ENCODE data around the gene CAPS. TPM values are rescaled to one million over a fixed set of nuclear protein-coding genes. Genes with fewer than 3 reads are reported as not detected.

The CAPS gene
- total RNA-seq, 1 experiment from 2014 or later, result 7.2 TPM

- Histone ChIP-seq H3K36me3 (ENCODE audit: control insufficient read depth, insufficient read depth, low read length) (no peaks in the 10 kb centered on the region; the same call in 1 of the 2 replicates), H3K4me3 (ENCODE audit: low read depth, low read length) (no peak overlapping the region), H3K27me3 (replicated peaks; ENCODE audit: control insufficient read depth, insufficient read depth, low read length) (no peaks in the 10 kb centered on the region), H3K4me1 (no peaks in the 10 kb centered on the region), H3K9me3 (no peaks in the 10 kb centered on the region)
- BruUV-seq (replicated peaks), result no TSS peak
- no peak for TF ChIP-seq CTCF (IDR thresholded peaks at IDR 0.05; ENCODE audit: insufficient read depth in 1 of 2, low read depth in 1 of 2, low read length in 1 of 2, severe bottlenecking in 1 of 2, unreplicated experiment in 1 of 2)
- Mint-ChIP-seq H3K36me3 (ENCODE audit: insufficient read depth, unreplicated experiment) (peaks cover 64% of the 10 kb centered on the region), H3K4me3 (ENCODE audit: unreplicated experiment) (no peak overlapping the region), H3K9me3 (ENCODE audit: unreplicated experiment) (no peaks in the 10 kb centered on the region), H3K4me1 (ENCODE audit: low read depth, unreplicated experiment) (no peaks in the 10 kb centered on the region), H3K27ac (ENCODE audit: unreplicated experiment) (no peak overlapping the region), H3K27me3 (ENCODE audit: insufficient read depth, unreplicated experiment) (no peaks in the 10 kb centered on the region)
- intact Hi-C loops (cut with micrococcal nuclease; ENCODE audit: unreplicated experiment), result no loop called here
- ChIA-PET POLR2A (no interaction called here), CTCF (no interaction called here)
- DNase-seq, result no peak
These were observed 19.5 kb downstream of the CAPS start for GRCh38 chr19:5933391-5934068.

GRCh38 chr19:5934069-5934401 is 20.0 kb downstream of the CAPS start:
- ChIA-PET POLR2A (no interaction called here), CTCF (no interaction called here)
- Mint-ChIP-seq H3K36me3 (ENCODE audit: insufficient read depth, unreplicated experiment) (peaks cover 62% of the 10 kb centered on the region), H3K4me1 (ENCODE audit: low read depth, unreplicated experiment) (no peaks in the 10 kb centered on the region), H3K9me3 (ENCODE audit: unreplicated experiment) (no peaks in the 10 kb centered on the region), H3K27ac (ENCODE audit: unreplicated experiment) (no peak overlapping the region), H3K27me3 (ENCODE audit: insufficient read depth, unreplicated experiment) (no peaks in the 10 kb centered on the region), H3K4me3 (ENCODE audit: unreplicated experiment) (no peak overlapping the region)
- DNase-seq, result no peak
- no peaks in the 10 kb centered on the region for H3K9me3 ChIP-seq
- no peaks in the 10 kb centered on the region for H3K4me1 ChIP-seq
- BruUV-seq (replicated peaks), result no TSS peak
- H3K27me3 ChIP-seq (replicated peaks; ENCODE audit: control insufficient read depth, insufficient read depth, low read length), result no peaks in the 10 kb centered on the region
- intact Hi-C loops (cut with micrococcal nuclease; ENCODE audit: unreplicated experiment), result no loop called here
- H3K36me3 ChIP-seq (ENCODE audit: control insufficient read depth, insufficient read depth, low read length), result no peaks in the 10 kb centered on the region; the same call in 1 of the 2 replicates
- no peak overlapping the region for H3K4me3 ChIP-seq (ENCODE audit: low read depth, low read length)
- no peak for TF ChIP-seq CTCF (IDR thresholded peaks at IDR 0.05; ENCODE audit: insufficient read depth in 1 of 2, low read depth in 1 of 2, low read length in 1 of 2, severe bottlenecking in 1 of 2, unreplicated experiment in 1 of 2)

DNA sequence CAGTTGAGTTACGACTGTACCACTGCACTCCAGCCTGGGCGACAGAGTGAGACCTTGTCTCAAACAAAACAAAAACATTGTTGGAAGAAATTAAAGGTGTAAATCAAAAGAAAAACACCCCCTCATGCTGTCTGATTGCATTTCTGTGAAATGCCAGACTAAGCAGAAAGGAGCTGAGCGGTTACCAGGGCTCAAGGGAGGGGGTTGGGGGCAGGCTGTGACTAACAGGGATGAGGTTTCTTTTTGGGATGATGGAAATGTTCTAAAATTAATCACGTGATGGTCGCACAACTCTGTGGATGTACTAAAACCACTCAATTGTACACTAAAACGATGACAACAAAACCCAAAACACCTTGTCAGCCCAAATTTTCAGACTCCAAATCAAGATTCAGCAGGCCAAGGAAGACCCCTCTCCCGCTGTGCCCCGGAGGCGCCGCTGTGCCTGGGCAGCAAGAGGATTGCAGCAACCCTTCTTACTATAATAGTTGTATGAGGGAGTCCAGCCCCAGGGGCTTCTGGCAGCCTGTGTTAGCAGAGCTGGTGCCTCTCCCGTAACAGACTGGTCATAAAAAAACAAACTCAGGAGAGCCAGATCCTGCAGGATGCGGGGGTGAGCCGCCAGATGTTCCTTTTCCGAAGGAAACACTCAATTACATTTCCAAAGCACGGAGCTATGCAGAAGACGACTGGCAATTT is 20.9 kb downstream of the CAPS start:
- Histone ChIP-seq H3K36me3 (ENCODE audit: control insufficient read depth, insufficient read depth, low read length) (no peaks in the 10 kb centered on the region), H3K4me1 (no peaks in the 10 kb centered on the region), H3K9me3 (no peaks in the 10 kb centered on the region), H3K27me3 (replicated peaks; ENCODE audit: control insufficient read depth, insufficient read depth, low read length) (no peaks in the 10 kb centered on the region), H3K4me3 (ENCODE audit: low read depth, low read length) (no peak overlapping the region)
- intact Hi-C loops (cut with micrococcal nuclease; ENCODE audit: unreplicated experiment), result no loop called here
- Mint-ChIP-seq H3K4me1 (ENCODE audit: low read depth, unreplicated experiment) (no peaks in the 10 kb centered on the region), H3K4me3 (ENCODE audit: unreplicated experiment) (no peak overlapping the region), H3K36me3 (ENCODE audit: insufficient read depth, unreplicated experiment) (peaks cover 63% of the 10 kb centered on the region), H3K27me3 (ENCODE audit: insufficient read depth, unreplicated experiment) (no peaks in the 10 kb centered on the region), H3K9me3 (ENCODE audit: unreplicated experiment) (no peaks in the 10 kb centered on the region), H3K27ac (ENCODE audit: unreplicated experiment) (no peak overlapping the region)
- no TSS peak for BruUV-seq (replicated peaks)
- no peak for DNase-seq
- ChIA-PET POLR2A (no interaction called here), CTCF (no interaction called here)
- no peak for TF ChIP-seq CTCF (IDR thresholded peaks at IDR 0.05; ENCODE audit: insufficient read depth in 1 of 2, low read depth in 1 of 2, low read length in 1 of 2, severe bottlenecking in 1 of 2, unreplicated experiment in 1 of 2)
